ENCODE results near the gene TBC1D22A. TPM values are rescaled to one million over a fixed set of nuclear protein-coding genes. Genes with fewer than 3 reads are reported as not detected.

Gene TBC1D22A
- total RNA-seq, 1 donor from 2014 or later = 24.2 TPM

DNA sequence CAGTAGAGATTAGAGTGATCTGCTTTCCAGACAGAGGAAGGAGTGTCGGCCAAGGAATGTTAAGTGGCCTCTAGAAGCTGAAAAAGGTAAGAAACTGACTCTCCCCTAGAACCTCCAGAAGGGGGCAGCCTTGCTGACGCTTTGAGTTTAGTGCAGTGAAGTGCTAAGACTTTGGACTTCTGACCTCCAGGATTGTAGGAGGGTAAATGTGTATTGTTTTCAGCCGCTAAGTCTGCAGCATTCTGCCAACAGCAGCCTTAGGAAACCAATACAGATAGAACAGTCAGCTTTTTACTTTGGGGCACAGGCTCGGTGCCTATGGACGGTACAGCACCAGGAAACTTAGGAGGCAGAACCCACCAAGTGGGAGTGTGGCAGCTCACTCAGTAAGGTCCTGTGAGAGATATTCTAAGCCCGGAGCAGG, 3.6 kb upstream of the TBC1D22A start:
- Histone ChIP-seq H3K9me3 (ENCODE audit: insufficient read depth, low read depth, low read length) (peaks cover 5% of the 10 kb centered on the region), H3K27ac (ENCODE audit: low read depth, low read length) (no peak overlapping the region), H3K27me3 (ENCODE audit: insufficient read depth, low read length) (no peaks in the 10 kb centered on the region), H3K36me3 (ENCODE audit: insufficient read depth, low read length) (no peaks in the 10 kb centered on the region), H3K9ac (ENCODE audit: low read length) (no peak overlapping the region), H3K4me3 (ENCODE audit: insufficient read depth, low read depth, low read length) (no peak overlapping the region), H2AFZ (ENCODE audit: low read depth, low read length) (no peak overlapping the region), H3K4me2 (ENCODE audit: low read length) (no peak overlapping the region), H4K20me1 (ENCODE audit: insufficient read depth, low read length) (peaks cover under 1% of the 10 kb centered on the region), H3K79me2 (ENCODE audit: insufficient read depth, low read length) (peaks cover 29% of the 10 kb centered on the region), H3K4me1 (ENCODE audit: insufficient read depth, low read length) (peaks cover 21% of the 10 kb centered on the region)
- peak overlapping the region; percentile 48 for H3K27ac Mint-ChIP-seq (ENCODE audit: unreplicated experiment)
- no peak for TF ChIP-seq EZH2 (IDR thresholded peaks at IDR 0.05; ENCODE audit: insufficient read depth, low read length)
- TF ChIP-seq, protein P1, sequence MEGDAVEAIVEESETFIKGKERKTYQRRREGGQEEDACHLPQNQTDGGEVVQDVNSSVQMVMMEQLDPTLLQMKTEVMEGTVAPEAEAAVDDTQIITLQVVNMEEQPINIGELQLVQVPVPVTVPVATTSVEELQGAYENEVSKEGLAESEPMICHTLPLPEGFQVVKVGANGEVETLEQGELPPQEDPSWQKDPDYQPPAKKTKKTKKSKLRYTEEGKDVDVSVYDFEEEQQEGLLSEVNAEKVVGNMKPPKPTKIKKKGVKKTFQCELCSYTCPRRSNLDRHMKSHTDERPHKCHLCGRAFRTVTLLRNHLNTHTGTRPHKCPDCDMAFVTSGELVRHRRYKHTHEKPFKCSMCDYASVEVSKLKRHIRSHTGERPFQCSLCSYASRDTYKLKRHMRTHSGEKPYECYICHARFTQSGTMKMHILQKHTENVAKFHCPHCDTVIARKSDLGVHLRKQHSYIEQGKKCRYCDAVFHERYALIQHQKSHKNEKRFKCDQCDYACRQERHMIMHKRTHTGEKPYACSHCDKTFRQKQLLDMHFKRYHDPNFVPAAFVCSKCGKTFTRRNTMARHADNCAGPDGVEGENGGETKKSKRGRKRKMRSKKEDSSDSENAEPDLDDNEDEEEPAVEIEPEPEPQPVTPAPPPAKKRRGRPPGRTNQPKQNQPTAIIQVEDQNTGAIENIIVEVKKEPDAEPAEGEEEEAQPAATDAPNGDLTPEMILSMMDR (IDR thresholded peaks at IDR 0.05; ENCODE audit: insufficient read depth, low read depth, low read length) = peak; percentile 66
- H3K4me1 Mint-ChIP-seq (ENCODE audit: low read depth, unreplicated experiment) = peaks cover 17% of the 10 kb centered on the region
- FAIRE-seq (peak; percentile 37), DNase-seq (ENCODE audit: low read depth) (peak; percentile 41)
- no peak overlapping the region for H3K4me3 Mint-ChIP-seq (ENCODE audit: unreplicated experiment)
- H3K27me3 Mint-ChIP-seq (ENCODE audit: low read depth, unreplicated experiment) = no peaks in the 10 kb centered on the region
- peaks cover 13% of the 10 kb centered on the region for H3K36me3 Mint-ChIP-seq (ENCODE audit: low read depth, unreplicated experiment)
- peaks cover 9% of the 10 kb centered on the region for H3K9me3 Mint-ChIP-seq (ENCODE audit: unreplicated experiment)

DNA sequence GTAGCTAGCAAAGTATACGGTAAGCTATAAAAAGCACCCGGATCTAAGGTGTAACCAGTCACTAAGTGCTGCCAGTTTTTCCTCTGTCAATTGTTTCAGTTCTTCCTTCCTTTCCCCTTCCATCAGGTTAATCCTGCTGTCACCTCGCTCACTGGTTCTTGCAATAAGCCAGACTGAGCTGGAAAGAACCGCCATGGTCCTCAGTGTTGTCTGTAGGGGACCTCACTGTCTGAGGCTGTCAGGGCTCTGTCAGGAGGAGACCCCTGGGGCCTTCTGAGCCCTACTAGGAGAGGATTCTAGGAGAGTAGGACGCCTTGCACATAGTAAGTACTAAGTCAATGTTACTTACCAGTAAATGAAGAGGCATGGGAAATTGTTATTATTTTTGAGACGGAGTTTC, 1.4 kb upstream of the TBC1D22A start:
- H3K27me3 ChIP-seq (ENCODE audit: insufficient read depth, low read length) = no peaks in the 10 kb centered on the region
- H3K4me3 ChIP-seq (ENCODE audit: insufficient read depth, low read depth, low read length) = peak overlapping the region; percentile 90
- Mint-ChIP-seq H3K27me3 (ENCODE audit: low read depth, unreplicated experiment) (no peaks in the 10 kb centered on the region), H3K4me1 (ENCODE audit: low read depth, unreplicated experiment) (peaks cover 14% of the 10 kb centered on the region), H3K4me3 (ENCODE audit: unreplicated experiment) (peak overlapping the region; percentile 99), H3K36me3 (ENCODE audit: low read depth, unreplicated experiment) (peaks cover 13% of the 10 kb centered on the region), H3K27ac (ENCODE audit: unreplicated experiment) (no peak overlapping the region), H3K9me3 (ENCODE audit: unreplicated experiment) (peaks cover 6% of the 10 kb centered on the region)
- H3K4me1 ChIP-seq (ENCODE audit: insufficient read depth, low read length) = peaks cover 17% of the 10 kb centered on the region
- peaks cover 44% of the 10 kb centered on the region for H3K79me2 ChIP-seq (ENCODE audit: insufficient read depth, low read length)
- H4K20me1 ChIP-seq (ENCODE audit: insufficient read depth, low read length) = peaks cover 9% of the 10 kb centered on the region
- no peak overlapping the region for H3K27ac ChIP-seq (ENCODE audit: low read depth, low read length)
- DNase-seq (ENCODE audit: low read depth) (no peak), FAIRE-seq (no peak)
- peaks cover 5% of the 10 kb centered on the region for H3K9me3 ChIP-seq (ENCODE audit: insufficient read depth, low read depth, low read length)
- H2AFZ ChIP-seq (ENCODE audit: low read depth, low read length) = no peak overlapping the region
- H3K36me3 ChIP-seq (ENCODE audit: insufficient read depth, low read length) = no peaks in the 10 kb centered on the region
- TF ChIP-seq, protein P1 (IDR thresholded peaks at IDR 0.05; ENCODE audit: insufficient read depth, low read depth, low read length) = no peak
- TF ChIP-seq EZH2 (IDR thresholded peaks at IDR 0.05; ENCODE audit: insufficient read depth, low read length) = no peak
- peak overlapping the region; percentile 98 for H3K4me2 ChIP-seq (ENCODE audit: low read length)
- peak overlapping the region; percentile 97 for H3K9ac ChIP-seq (ENCODE audit: low read length)

GRCh38 chr22:46761539-46762237, 762 bp upstream of the TBC1D22A start:
- peaks cover 10% of the 10 kb centered on the region for H3K36me3 Mint-ChIP-seq (ENCODE audit: low read depth, unreplicated experiment)
- peak overlapping the region; percentile 99 for H3K4me3 Mint-ChIP-seq (ENCODE audit: unreplicated experiment)
- peak overlapping the region; percentile 99 for H3K27ac Mint-ChIP-seq (ENCODE audit: unreplicated experiment)
- peak overlapping the region; percentile 98 for H3K4me2 ChIP-seq (ENCODE audit: low read length)
- DNase-seq (ENCODE audit: low read depth) (no peak), FAIRE-seq (no peak)
- no peaks in the 10 kb centered on the region for H3K36me3 ChIP-seq (ENCODE audit: insufficient read depth, low read length)
- no peak for TF ChIP-seq EZH2 (IDR thresholded peaks at IDR 0.05; ENCODE audit: insufficient read depth, low read length)
- TF ChIP-seq, protein P1 (IDR thresholded peaks at IDR 0.05; ENCODE audit: insufficient read depth, low read depth, low read length) = no peak
- H3K9me3 ChIP-seq (ENCODE audit: insufficient read depth, low read depth, low read length) = no peaks in the 10 kb centered on the region
- peak overlapping the region; percentile 83 for H2AFZ ChIP-seq (ENCODE audit: low read depth, low read length)
- H3K79me2 ChIP-seq (ENCODE audit: insufficient read depth, low read length) = peaks cover 50% of the 10 kb centered on the region
- peak overlapping the region; percentile 90 for H3K4me3 ChIP-seq (ENCODE audit: insufficient read depth, low read depth, low read length)
- peak overlapping the region; percentile 95 for H3K27ac ChIP-seq (ENCODE audit: low read depth, low read length)
- H3K4me1 ChIP-seq (ENCODE audit: insufficient read depth, low read length) = peaks cover 17% of the 10 kb centered on the region
- H3K4me1 Mint-ChIP-seq (ENCODE audit: low read depth, unreplicated experiment) = peaks cover 14% of the 10 kb centered on the region
- no peaks in the 10 kb centered on the region for H3K27me3 Mint-ChIP-seq (ENCODE audit: low read depth, unreplicated experiment)
- H4K20me1 ChIP-seq (ENCODE audit: insufficient read depth, low read length) = peaks cover 11% of the 10 kb centered on the region
- no peaks in the 10 kb centered on the region for H3K27me3 ChIP-seq (ENCODE audit: insufficient read depth, low read length)
- H3K9me3 Mint-ChIP-seq (ENCODE audit: unreplicated experiment) = peaks cover 2% of the 10 kb centered on the region
- peak overlapping the region; percentile 97 for H3K9ac ChIP-seq (ENCODE audit: low read length)

Data from astrocyte (in vitro differentiated cells and primary cell).